ENCODE results near the gene ZMPSTE24. TPM values are rescaled to one million over a fixed set of nuclear protein-coding genes. Genes with fewer than 3 reads are reported as not detected.
A peak's percentile ranks its signal among the peaks of the same experiment; 100 is the strongest.

The ZMPSTE24 gene
- total and polyA plus RNA-seq, 10 of the 15 experiments (the other 5 are each of a cell fraction or from before 2014, with no cell fraction given): 21.5 to 84.4 (median 43.6) TPM

GRCh38 chr1:40312238-40313205 lies 54.5 kb downstream of the ZMPSTE24 start (continued):
- no peak for TF ChIP-seq KDM1A (IDR thresholded peaks at IDR 0.05; ENCODE audit: borderline replicate concordance)
- no peak for TF ChIP-seq CEBPB (IDR thresholded peaks at IDR 0.05; ENCODE audit: borderline replicate concordance in 1 of 2, low read depth in 2 of 2, low read length in 2 of 2)
- TF ChIP-seq NFYA (IDR thresholded peaks at IDR 0.05; ENCODE audit: borderline replicate concordance, low read depth, low read length): no peak
- TF ChIP-seq, protein P1, sequence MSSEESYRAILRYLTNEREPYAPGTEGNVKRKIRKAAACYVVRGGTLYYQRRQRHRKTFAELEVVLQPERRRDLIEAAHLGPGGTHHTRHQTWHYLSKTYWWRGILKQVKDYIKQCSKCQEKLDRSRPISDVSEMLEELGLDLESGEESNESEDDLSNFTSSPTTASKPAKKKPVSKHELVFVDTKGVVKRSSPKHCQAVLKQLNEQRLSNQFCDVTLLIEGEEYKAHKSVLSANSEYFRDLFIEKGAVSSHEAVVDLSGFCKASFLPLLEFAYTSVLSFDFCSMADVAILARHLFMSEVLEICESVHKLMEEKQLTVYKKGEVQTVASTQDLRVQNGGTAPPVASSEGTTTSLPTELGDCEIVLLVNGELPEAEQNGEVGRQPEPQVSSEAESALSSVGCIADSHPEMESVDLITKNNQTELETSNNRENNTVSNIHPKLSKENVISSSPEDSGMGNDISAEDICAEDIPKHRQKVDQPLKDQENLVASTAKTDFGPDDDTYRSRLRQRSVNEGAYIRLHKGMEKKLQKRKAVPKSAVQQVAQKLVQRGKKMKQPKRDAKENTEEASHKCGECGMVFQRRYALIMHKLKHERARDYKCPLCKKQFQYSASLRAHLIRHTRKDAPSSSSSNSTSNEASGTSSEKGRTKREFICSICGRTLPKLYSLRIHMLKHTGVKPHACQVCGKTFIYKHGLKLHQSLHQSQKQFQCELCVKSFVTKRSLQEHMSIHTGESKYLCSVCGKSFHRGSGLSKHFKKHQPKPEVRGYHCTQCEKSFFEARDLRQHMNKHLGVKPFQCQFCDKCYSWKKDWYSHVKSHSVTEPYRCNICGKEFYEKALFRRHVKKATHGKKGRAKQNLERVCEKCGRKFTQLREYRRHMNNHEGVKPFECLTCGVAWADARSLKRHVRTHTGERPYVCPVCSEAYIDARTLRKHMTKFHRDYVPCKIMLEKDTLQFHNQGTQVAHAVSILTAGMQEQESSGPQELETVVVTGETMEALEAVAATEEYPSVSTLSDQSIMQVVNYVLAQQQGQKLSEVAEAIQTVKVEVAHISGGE (CRISPR knock-in tag; IDR thresholded peaks at IDR 0.05): no peak
- no peak for TF ChIP-seq SMARCA5 (IDR thresholded peaks at IDR 0.05)
- TF ChIP-seq, protein P2, sequence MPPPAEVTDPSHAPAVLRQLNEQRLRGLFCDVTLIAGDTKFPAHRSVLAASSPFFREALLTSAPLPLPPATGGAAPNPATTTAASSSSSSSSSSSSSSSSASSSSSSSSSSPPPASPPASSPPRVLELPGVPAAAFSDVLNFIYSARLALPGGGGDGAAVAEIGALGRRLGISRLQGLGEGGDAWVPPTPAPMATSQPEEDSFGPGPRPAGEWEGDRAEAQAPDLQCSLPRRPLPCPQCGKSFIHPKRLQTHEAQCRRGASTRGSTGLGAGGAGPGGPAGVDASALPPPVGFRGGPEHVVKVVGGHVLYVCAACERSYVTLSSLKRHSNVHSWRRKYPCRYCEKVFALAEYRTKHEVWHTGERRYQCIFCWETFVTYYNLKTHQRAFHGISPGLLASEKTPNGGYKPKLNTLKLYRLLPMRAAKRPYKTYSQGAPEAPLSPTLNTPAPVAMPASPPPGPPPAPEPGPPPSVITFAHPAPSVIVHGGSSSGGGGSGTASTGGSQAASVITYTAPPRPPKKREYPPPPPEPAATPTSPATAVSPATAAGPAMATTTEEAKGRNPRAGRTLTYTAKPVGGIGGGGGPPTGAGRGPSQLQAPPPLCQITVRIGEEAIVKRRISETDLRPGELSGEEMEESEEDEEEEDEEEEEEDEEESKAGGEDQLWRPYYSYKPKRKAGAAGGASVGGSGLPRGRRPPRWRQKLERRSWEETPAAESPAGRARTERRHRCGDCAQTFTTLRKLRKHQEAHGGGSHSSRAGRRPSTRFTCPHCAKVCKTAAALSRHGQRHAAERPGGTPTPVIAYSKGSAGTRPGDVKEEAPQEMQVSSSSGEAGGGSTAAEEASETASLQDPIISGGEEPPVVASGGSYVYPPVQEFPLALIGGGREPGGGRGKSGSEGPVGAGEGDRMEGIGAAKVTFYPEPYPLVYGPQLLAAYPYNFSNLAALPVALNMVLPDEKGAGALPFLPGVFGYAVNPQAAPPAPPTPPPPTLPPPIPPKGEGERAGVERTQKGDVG (CRISPR knock-in tag; IDR thresholded peaks at IDR 0.05): no peak
- no peak for TF ChIP-seq NFXL1 (IDR thresholded peaks at IDR 0.05; ENCODE audit: borderline replicate concordance)
- TF ChIP-seq JUNB (IDR thresholded peaks at IDR 0.05): no peak
- TF ChIP-seq ZSCAN29 (IDR thresholded peaks at IDR 0.05): no peak
- no peak for TF ChIP-seq YBX1 (IDR thresholded peaks at IDR 0.05)
- no peak for TF ChIP-seq NRF1 (conservative IDR thresholded peaks at IDR 0.05; ENCODE audit: low read depth, low read length)
- TF ChIP-seq, protein P3, sequence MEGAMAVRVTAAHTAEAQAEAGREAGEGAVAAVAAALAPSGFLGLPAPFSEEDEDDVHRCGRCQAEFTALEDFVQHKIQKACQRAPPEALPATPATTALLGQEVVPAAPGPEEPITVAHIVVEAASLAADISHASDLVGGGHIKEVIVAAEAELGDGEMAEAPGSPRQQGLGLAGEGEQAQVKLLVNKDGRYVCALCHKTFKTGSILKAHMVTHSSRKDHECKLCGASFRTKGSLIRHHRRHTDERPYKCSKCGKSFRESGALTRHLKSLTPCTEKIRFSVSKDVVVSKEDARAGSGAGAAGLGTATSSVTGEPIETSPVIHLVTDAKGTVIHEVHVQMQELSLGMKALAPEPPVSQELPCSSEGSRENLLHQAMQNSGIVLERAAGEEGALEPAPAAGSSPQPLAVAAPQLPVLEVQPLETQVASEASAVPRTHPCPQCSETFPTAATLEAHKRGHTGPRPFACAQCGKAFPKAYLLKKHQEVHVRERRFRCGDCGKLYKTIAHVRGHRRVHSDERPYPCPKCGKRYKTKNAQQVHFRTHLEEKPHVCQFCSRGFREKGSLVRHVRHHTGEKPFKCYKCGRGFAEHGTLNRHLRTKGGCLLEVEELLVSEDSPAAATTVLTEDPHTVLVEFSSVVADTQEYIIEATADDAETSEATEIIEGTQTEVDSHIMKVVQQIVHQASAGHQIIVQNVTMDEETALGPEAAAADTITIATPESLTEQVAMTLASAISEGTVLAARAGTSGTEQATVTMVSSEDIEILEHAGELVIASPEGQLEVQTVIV (IDR thresholded peaks at IDR 0.05; ENCODE audit: borderline replicate concordance, partially characterized antibody): no peak
- no peak for TF ChIP-seq HDAC2 (IDR thresholded peaks at IDR 0.05)
- 0 out of 2 replicates have a peak, but pooled peaks have one; percentile 27 for TF ChIP-seq TARDBP (IDR thresholded peaks at IDR 0.05; ENCODE audit: borderline replicate concordance)
- TF ChIP-seq ZNF207 (IDR thresholded peaks at IDR 0.05; ENCODE audit: borderline replicate concordance): no peak
- no peak for TF ChIP-seq BHLHE40 (IDR thresholded peaks at IDR 0.05; ENCODE audit: borderline replicate concordance in 1 of 2, low read depth in 2 of 2, low read length in 1 of 2)
- TF ChIP-seq CBFB (IDR thresholded peaks at IDR 0.05; ENCODE audit: low read depth): no peak
- TF ChIP-seq STAT3 (IDR thresholded peaks at IDR 0.05; ENCODE audit: low read depth, low read length): no peak
- TF ChIP-seq IRF5 (IDR thresholded peaks at IDR 0.05; ENCODE audit: borderline replicate concordance): no peak
